Endothelial cell of umbilical vein (primary cell): ENCODE data around the gene SRRM5. TPM values are rescaled to one million over a fixed set of nuclear protein-coding genes. Genes with fewer than 3 reads are reported as not detected.

Source experiments
- BruUV-seq: library from RNA; stranded (reverse); fragments of 400-500 nt; replicated peaks from 2 replicates; lab custom pipeline; 2021; lab: Mats Ljungman, UMichigan
- CTCF ChIA-PET: fragments of 300-600, 350-600 bp; sonication (Branson Sonifier 250); formaldehyde crosslinking; loops from one replicate; lab custom pipeline; 2021; ENCODE audit warnings: antibody characterized with exemption, inconsistent platforms; lab: Charles Lee
- POLR2A ChIA-PET: fragments of 300-600, 350-600 bp; sonication (Branson Sonifier 250); formaldehyde crosslinking; loops from one replicate; lab custom pipeline; 2021; ENCODE audit warnings: antibody characterized with exemption, inconsistent platforms; lab: Charles Lee
- DNase-seq: peaks from one replicate; pipeline ENCODE4 v3.0.0-alpha.2; 2011; ENCODE audit warnings: low read depth, low spot score
- FAIRE-seq: peaks from 2 replicates; lab custom pipeline; 2011; peaks lifted over from hg19 to GRCh38; lab: Jason Lieb, UNC
- H2AFZ ChIP-seq: 2 replicates; pipeline ENCODE4 v1.6.0; 2012; ENCODE audit warnings: low read depth, low read length, control low read depth, inconsistent platforms
- H3K27ac ChIP-seq: 2 replicates; pipeline ENCODE4 v1.5.1; 2011; ENCODE audit warnings: low read depth, mild to moderate bottlenecking, control low read depth, low read length, moderate library complexity; ENCODE audit not compliant: insufficient read depth
- H3K27me3 ChIP-seq, 2 experiments: 2 replicates each; pipeline versions ENCODE4 v1.6.0 to v1.6.1; 2011; ENCODE audit warnings: low read length in 2 of 2, mixed read lengths in 1 of 2; ENCODE audit not compliant: control insufficient read depth in 2 of 2, insufficient read depth in 2 of 2
- H3K36me3 ChIP-seq, 2 experiments: 2 replicates in 1 of 2; 3 replicates in 1 of 2; pipeline ENCODE4 v1.5.1; 2011; ENCODE audit warnings: low read length in 2 of 2, mild to moderate bottlenecking in 1 of 2, moderate library complexity in 1 of 2; ENCODE audit not compliant: control insufficient read depth in 2 of 2, insufficient read depth in 2 of 2; ENCODE audit errors: extremely low read depth in 1 of 2
- H3K4me1 ChIP-seq: 3 replicates; pipeline ENCODE4 v1.5.1; 2011; ENCODE audit warnings: mild to moderate bottlenecking, low read length; ENCODE audit not compliant: control insufficient read depth, insufficient read depth; ENCODE audit errors: extremely low read depth
- H3K4me2 ChIP-seq: 2 replicates; pipeline ENCODE4 v1.6.1; 2011; ENCODE audit warnings: low read length, control low read depth, mixed read lengths; ENCODE audit not compliant: insufficient read depth
- H3K4me3 ChIP-seq, 3 experiments: fragments of 200-600 bp in 1 of 3; sonication (generic), shearing (Covaris generic) in 1 of 3; replicated peaks in 1 of 3; 2 replicates each; pipeline ENCODE4 v1.5.1; 2011 to 2016; ENCODE audit warnings: control low read depth in 3 of 3, low read length in 3 of 3, mild to moderate bottlenecking in 2 of 3, inconsistent platforms in 1 of 3, low read depth in 1 of 3, moderate library complexity in 1 of 3; ENCODE audit not compliant: insufficient read depth in 1 of 3
- H3K79me2 ChIP-seq: 2 replicates; pipeline ENCODE4 v1.6.0; 2012; ENCODE audit warnings: low read length, inconsistent platforms; ENCODE audit not compliant: control insufficient read depth, insufficient read depth
- H3K9ac ChIP-seq: replicated peaks from 2 replicates; pipeline ENCODE3; 2011; ENCODE audit warnings: low read length, control low read depth; ENCODE audit not compliant: insufficient read depth; ENCODE audit errors: extremely low read depth
- H3K9me1 ChIP-seq: replicated peaks from 3 replicates; pipeline ENCODE4 v1.6.0; 2011; ENCODE audit warnings: mild to moderate bottlenecking, low read length; ENCODE audit not compliant: control insufficient read depth, insufficient read depth; ENCODE audit errors: extremely low read depth
- H3K9me3 ChIP-seq: replicated peaks from 2 replicates; pipeline ENCODE4 v1.5.1; 2012; ENCODE audit warnings: low read length, inconsistent platforms; ENCODE audit not compliant: control insufficient read depth, insufficient read depth
- H4K20me1 ChIP-seq: replicated peaks from 2 replicates; pipeline ENCODE3; 2011; ENCODE audit warnings: mild to moderate bottlenecking, low read length; ENCODE audit not compliant: control insufficient read depth, insufficient read depth; ENCODE audit errors: extremely low read depth
- EZH2 ChIP-seq: IDR thresholded peaks from 2 replicates; pipeline ENCODE4 v1.6.1; 2012; ENCODE audit warnings: borderline replicate concordance, low read depth, mild to moderate bottlenecking, moderate library complexity, low read length, inconsistent platforms; ENCODE audit not compliant: severe bottlenecking
- FOS ChIP-seq: IDR thresholded peaks from 2 replicates; pipeline ENCODE4 v1.6.1; 2011; ENCODE audit warnings: mild to moderate bottlenecking, low read length, moderate library complexity, borderline replicate concordance; ENCODE audit not compliant: insufficient read depth
- GATA2 ChIP-seq: IDR thresholded peaks from 2 replicates; pipeline ENCODE4 v1.7.0; 2011; ENCODE audit warnings: low read depth, mild to moderate bottlenecking, moderate library complexity, mixed read lengths, low read length; ENCODE audit not compliant: insufficient read length, insufficient read depth
- JUN ChIP-seq: IDR thresholded peaks from 2 replicates; pipeline ENCODE4 v1.6.1; 2011; ENCODE audit warnings: borderline replicate concordance, low read depth; ENCODE audit not compliant: insufficient read length, insufficient read depth
- MYC ChIP-seq: IDR thresholded peaks from one replicate; pipeline ENCODE4 v1.6.1; 2011; ENCODE audit warnings: mild to moderate bottlenecking, low read depth, low read length
- POLR2A ChIP-seq: IDR thresholded peaks from 2 replicates; pipeline ENCODE4 v1.6.1; 2012; ENCODE audit warnings: low read depth, mild to moderate bottlenecking, control low read depth, low read length
- POLR2AphosphoS5 ChIP-seq: IDR thresholded peaks from 2 replicates; pipeline ENCODE4 v1.6.1; 2012; ENCODE audit warnings: low read depth, mild to moderate bottlenecking, control low read depth, low read length, moderate library complexity; ENCODE audit not compliant: insufficient read depth
- dilution Hi-C: fragments of 300-500 bp; cut with MboI; formaldehyde crosslinking; loops from one replicate; pipeline ENCODE4 v1.15.0; 2019; ENCODE audit warnings: low sequenced_read_pairs; ENCODE audit not compliant: extremely low pct_ligation_motif_present
- intact Hi-C: fragments of 100-400 bp; cut with micrococcal nuclease; formaldehyde crosslinking; loops from one replicate; pipeline ENCODE4 v1.10.0; 2022
- polyA plus RNA-seq, 4 experiments: library from polyadenylated mRNA; depleted of rRNA in 3 of 4; stranded (reverse) in 3 of 4; unstranded in 1 of 4; fragments of >200 nt; gene quantifications; 2 replicates each; pipeline versions ENCODE4 v1.2.1 to v1.2.3, GENCODE V29; 2011 to 2012; ENCODE audit warnings: missing spikeins in 1 of 4
- total RNA-seq: library from RNA; stranded (reverse); gene quantifications from 2 replicates; pipeline ENCODE4 v1.2.3, GENCODE V29; 2021
- TF ChIP-seq, protein P1 (sequence below): IDR thresholded peaks from 2 replicates; pipeline ENCODE4 v1.6.1; 2011; ENCODE audit not compliant: insufficient read depth, insufficient read length
- TF ChIP-seq, protein P2 (sequence below), 2 donors: IDR thresholded peaks; 1 replicate in 1 of 2; 2 replicates in 1 of 2; pipeline ENCODE4 v1.5.1; 2011; ENCODE audit warnings: low read length in 2 of 2, mild to moderate bottlenecking in 2 of 2, moderate library complexity in 2 of 2, control low read depth in 1 of 2, inconsistent platforms in 1 of 2, low read depth in 1 of 2; ENCODE audit not compliant: insufficient read depth in 1 of 2; ENCODE audit errors: extremely low read depth in 1 of 2

Gene SRRM5
- total and polyA plus RNA-seq, 2 donors (not counting 3 experiments of a cell fraction or from before 2014, with no cell fraction given) = 0.17 to 0.27 TPM

DNA sequence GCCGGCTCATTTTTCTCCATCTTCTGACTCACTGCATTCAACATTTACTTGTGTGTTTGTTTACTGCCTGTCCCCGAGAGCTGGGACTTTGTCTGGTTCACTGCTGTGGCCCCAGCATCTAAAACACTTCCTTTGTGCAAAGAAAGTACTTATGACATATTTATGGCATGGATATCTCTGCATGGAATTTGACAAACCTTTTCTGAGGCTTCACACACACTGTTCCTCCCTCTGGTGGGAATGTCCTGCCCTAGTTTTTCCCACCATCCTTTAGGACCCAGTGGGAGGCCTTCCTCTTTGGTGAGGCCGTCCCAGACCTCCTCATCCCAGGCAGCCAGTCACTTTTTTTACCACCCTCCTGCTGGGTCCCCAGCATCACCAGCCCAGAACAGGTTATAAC is 1.4 kb upstream of the SRRM5 start:
- FAIRE-seq (no peak), DNase-seq (no peak)
- intact Hi-C loops = no loop called here
- Histone ChIP-seq H3K9me3 (no peaks in the 10 kb centered on the region), H3K4me3 (no peak overlapping the region), H3K9me1 (no peaks in the 10 kb centered on the region), H3K4me2 (no peak overlapping the region), H3K79me2 (peaks cover 7% of the 10 kb centered on the region), H3K9ac (no peak overlapping the region), H3K4me1 (no peaks in the 10 kb centered on the region), H3K36me3 (peaks cover 0 to 36% of the 10 kb centered on the region in 2 experiments), H3K27me3 (no peaks in the 10 kb centered on the region), H2AFZ (no peak overlapping the region), H4K20me1 (no peaks in the 10 kb centered on the region), H3K27ac (no peak overlapping the region)
- no TSS peak for BruUV-seq
- POLR2A ChIA-PET = no interaction called here
- dilution Hi-C loops = no loop called here
- CTCF ChIA-PET = no interaction called here
- TF ChIP-seq EZH2 (no peak), POLR2A (no peak), MYC (no peak), FOS (no peak), JUN (no peak), GATA2 (no peak), POLR2AphosphoS5 (no peak)
- TF ChIP-seq, protein P1, sequence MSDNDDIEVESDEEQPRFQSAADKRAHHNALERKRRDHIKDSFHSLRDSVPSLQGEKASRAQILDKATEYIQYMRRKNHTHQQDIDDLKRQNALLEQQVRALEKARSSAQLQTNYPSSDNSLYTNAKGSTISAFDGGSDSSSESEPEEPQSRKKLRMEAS = no peak
- TF ChIP-seq, protein P2, sequence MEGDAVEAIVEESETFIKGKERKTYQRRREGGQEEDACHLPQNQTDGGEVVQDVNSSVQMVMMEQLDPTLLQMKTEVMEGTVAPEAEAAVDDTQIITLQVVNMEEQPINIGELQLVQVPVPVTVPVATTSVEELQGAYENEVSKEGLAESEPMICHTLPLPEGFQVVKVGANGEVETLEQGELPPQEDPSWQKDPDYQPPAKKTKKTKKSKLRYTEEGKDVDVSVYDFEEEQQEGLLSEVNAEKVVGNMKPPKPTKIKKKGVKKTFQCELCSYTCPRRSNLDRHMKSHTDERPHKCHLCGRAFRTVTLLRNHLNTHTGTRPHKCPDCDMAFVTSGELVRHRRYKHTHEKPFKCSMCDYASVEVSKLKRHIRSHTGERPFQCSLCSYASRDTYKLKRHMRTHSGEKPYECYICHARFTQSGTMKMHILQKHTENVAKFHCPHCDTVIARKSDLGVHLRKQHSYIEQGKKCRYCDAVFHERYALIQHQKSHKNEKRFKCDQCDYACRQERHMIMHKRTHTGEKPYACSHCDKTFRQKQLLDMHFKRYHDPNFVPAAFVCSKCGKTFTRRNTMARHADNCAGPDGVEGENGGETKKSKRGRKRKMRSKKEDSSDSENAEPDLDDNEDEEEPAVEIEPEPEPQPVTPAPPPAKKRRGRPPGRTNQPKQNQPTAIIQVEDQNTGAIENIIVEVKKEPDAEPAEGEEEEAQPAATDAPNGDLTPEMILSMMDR (IDR thresholded peaks at IDR 0.05; ENCODE audit: extremely low read depth in 1 of 2, insufficient read depth in 1 of 2, low read depth in 1 of 2, low read length in 2 of 2) = no peak
